Left colon (tissue), 2 donors: ENCODE data around the gene DPYD. TPM values are rescaled to one million over a fixed set of nuclear protein-coding genes. Genes with fewer than 3 reads are reported as not detected.

Source experiments
- ATAC-seq: fragments of 200-7000 bp; cut with Tn5 transposase; one replicate; pipeline ENCODE4 v1.9.1; 2020; ENCODE audit warnings: mild to moderate bottlenecking, moderate library complexity
- DNase-seq, 2 donors: peaks; one replicate each; pipeline ENCODE4 v3.0.0-alpha.2; 2020
- intact Hi-C, 2 donors: fragments of 100-400 bp; cut with DNase I in 1 of 2; cut with micrococcal nuclease in 1 of 2; formaldehyde crosslinking; loops; one replicate each; pipeline versions ENCODE4 v1.11.2 to v1.14.0; 2022; cut with DNase I, micrococcal nuclease
- total RNA-seq, 2 donors: library from RNA; stranded (reverse); fragmentation: NEBNext Ultra II Directional; extraction: Animal tissue kit (Norgen Biotek cat#: 25700); gene quantifications; one replicate each; pipeline ENCODE4 v1.2.1, GENCODE V29; 2021
- donor health status: DM: no; HTN: no; CAD: no.
- donor health status: DM: yes; HTN: yes; CAD: no.

Gene DPYD
- total RNA-seq, 2 donors from 2014 or later = 10.6 to 12.9 TPM

DNA sequence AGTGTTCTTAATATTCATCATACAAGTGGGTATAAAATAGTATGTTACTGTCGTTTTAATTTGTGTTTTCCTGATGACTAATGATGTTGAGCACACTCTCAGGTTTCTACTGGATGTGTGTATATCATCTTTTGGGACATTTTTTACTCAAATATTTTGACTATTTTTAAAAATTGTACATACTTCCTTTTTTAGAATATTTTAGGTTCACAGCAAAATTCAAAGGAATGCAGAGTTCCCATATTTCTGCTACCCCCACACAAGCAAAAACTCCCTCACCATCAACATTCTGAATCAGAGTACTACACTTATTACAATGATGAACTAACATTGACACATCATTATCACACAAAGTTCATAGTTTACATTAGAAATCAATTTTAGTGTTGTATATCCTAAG lies 114.5 kb downstream of the DPYD start:
- intact Hi-C loops = no loop called here
- no peak for ATAC-seq
- DNase-seq = no peak

- no peak for ATAC-seq
- DNase-seq = no peak
- intact Hi-C loops = no loop called here
Observed at GRCh38 chr1:97805093-97805492, 115.7 kb downstream of the DPYD start.

GRCh38 chr1:97803026-97803425 lies 117.8 kb downstream of the DPYD start:
- intact Hi-C loops = no loop called here
- ATAC-seq (no peak), DNase-seq (no peak)

DNA sequence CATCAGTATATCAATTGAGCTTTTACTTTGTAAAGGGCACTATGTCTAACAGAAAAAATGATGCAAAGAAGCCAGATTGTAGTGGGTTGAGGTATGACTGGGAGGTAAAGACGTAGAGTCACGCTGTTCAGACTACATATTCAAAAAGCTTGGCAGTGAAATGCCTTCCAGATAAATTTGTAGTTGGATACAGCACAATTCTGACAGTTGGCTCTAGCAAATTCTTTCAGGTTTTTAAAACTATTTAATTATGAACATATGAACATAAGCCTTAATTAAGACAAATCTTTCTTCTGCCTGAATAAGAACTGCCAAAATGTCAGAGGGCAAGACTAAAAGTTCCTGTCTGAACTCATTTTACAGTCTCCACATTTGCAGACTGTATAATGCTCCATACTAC lies 118.8 kb downstream of the DPYD start:
- intact Hi-C loops = no loop called here
- DNase-seq (no peak), ATAC-seq (no peak)

DNA sequence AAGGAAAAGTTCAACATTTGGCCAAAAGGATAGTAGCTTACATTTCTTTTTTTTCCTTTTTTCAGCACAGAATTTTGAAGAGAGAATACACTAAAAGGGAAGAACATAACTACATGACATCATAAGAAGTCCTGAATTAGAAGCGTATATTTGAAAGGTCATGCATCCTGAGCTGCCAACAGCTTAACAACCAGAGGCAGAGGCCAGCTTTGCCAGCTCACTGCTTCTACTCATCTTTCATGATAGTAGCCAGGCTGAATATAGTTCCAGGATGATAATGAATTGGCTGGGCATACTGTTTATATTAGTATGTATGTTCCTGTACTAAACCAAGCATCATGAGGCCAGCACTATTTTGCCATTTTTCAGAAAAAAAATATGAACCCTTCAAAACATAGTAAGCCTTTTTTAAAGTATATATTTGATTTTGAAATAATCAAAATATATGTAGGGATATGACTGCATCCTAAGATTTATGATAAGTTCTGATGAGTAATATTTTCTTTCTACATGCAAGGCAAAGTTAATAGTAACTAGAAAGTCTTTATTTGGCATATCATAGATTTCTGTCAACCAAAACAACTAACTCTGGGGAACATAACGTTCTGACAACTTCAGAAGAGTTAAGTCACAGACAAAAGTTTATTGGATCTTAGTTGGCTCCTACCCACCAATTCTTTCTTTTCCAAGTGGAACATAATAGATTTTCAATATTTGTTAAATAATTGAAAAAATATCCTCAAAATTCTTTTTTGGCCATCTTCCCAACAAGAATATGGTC lies 123.2 kb downstream of the DPYD start:
- ATAC-seq (no peak), DNase-seq (no peak)
- intact Hi-C loops = no loop called here

GRCh38 chr1:97796711-97797110 lies 124.1 kb downstream of the DPYD start:
- DNase-seq (no peak), ATAC-seq (peak; percentile 51)
- intact Hi-C loops = no loop called here

- DNase-seq = no peak
- ATAC-seq = no peak
- intact Hi-C loops = no loop called here
Observed at GRCh38 chr1:97792655-97793054, 128.2 kb downstream of the DPYD start.

- DNase-seq (no peak), ATAC-seq (no peak)
- intact Hi-C loops = no loop called here
Observed at GRCh38 chr1:97791251-97791650, 129.6 kb downstream of the DPYD start.

DNA sequence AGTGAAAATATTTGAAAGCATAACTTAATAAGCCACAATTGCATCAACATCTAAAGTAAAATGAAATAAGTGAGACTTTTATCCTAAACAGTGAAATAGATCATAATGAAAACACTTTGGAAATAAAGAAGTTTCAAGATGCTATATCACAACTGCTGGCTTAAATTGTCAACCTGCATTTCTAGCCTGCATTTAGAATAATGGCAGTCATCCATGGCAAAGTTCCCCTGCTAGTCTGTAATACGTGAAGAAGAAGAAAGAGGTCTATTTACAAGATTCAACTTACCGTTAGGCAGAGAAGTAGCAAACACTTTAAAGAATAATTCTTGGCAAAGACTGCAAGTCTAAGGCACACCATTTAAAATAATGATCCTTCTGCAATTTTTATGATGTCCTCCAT lies 133.6 kb downstream of the DPYD start:
- ATAC-seq = no peak
- intact Hi-C loops = no loop called here

GRCh38 chr1:97784661-97785060 lies 136.2 kb downstream of the DPYD start:
- no peak for DNase-seq
- ATAC-seq = no peak
- intact Hi-C loops = no loop called here

More for the DNA sequence above, 133.6 kb downstream of the DPYD start:
- no peak for DNase-seq

GRCh38 chr1:97783751-97784150 lies 137.1 kb downstream of the DPYD start:
- intact Hi-C loops = no loop called here
- no peak for DNase-seq
- no peak for ATAC-seq

DNA sequence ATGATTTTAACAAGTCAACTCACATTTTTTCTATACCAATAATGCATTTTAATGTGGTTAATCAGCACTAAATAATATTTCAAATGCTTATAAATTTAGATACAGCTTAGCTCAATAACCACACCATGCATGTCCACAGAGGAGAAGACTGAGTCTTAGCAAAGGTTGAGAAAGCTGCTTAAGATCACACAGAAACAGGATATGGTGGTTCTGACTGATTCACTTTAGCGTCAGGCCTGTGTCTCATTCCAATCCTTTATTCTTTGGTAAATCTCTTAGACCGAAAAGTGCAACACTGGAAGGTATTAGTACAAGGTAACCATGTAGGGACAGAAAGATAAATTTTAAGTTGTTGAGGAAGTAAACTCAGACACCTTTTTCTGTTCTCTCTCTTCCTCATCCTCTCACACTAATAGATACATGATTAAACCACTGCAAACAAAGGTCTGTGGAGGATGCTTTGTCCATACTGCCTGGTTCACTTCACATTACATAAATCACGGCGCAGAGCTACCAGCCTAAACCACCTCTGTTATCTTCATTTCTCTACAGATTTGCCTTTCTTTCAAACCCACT lies 139.0 kb downstream of the DPYD start:
- ATAC-seq (no peak), DNase-seq (no peak)
- intact Hi-C loops = no loop called here

DNA sequence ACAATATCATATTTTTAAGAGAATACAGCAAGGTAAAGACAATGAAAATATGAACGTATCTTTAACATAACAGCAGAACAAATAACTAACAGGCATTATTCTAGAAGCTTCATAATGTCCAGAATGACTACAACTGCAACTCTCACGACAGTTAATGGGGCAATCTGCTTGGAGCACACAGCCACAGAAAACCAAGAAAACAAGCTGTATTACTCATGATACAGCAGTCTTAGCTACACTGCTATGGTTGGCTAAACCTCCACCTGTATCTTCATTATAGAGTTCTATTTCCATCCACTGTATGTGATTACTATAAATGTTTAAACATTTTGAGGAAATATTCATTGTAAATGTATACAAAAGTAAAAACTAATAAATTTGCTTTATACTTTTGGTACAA lies 139.9 kb downstream of the DPYD start:
- no peak for ATAC-seq
- DNase-seq = no peak
- intact Hi-C loops = no loop called here

- ATAC-seq = no peak
- intact Hi-C loops = loop anchor here in 1 of 2 donors (5.0 kb wide), 1 partner anchor 99 kb away; no protein-coding TSS in a partner anchor
- DNase-seq = no peak
Observed at GRCh38 chr1:97778718-97779117, 142.1 kb downstream of the DPYD start.

DNA sequence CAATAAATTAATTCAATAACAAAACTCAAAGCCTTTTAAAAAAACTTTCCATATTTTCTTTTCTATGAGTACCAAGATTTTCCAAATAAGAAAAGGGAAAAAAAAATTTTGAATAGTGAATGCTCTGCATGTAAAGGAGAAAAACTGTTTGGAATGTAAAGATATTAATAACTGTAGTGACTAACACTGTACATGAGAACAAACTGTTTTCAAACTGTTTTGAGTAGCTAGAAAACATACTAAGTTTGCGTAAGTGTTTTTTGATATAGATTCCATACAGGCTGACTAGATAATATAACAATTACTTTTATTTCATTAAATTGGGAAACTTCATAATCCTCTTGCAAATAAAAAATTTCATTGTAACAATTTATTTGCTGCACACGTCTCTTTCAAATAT lies 150.5 kb downstream of the DPYD start:
- ATAC-seq (no peak), DNase-seq (no peak)
- intact Hi-C loops = no loop called here

- no peak for DNase-seq
- intact Hi-C loops = no loop called here
- ATAC-seq = no peak
Observed at GRCh38 chr1:97767381-97767780, 153.5 kb downstream of the DPYD start.

GRCh38 chr1:97764991-97765390 lies 155.8 kb downstream of the DPYD start:
- ATAC-seq = no peak
- no peak for DNase-seq
- intact Hi-C loops = no loop called here

DNA sequence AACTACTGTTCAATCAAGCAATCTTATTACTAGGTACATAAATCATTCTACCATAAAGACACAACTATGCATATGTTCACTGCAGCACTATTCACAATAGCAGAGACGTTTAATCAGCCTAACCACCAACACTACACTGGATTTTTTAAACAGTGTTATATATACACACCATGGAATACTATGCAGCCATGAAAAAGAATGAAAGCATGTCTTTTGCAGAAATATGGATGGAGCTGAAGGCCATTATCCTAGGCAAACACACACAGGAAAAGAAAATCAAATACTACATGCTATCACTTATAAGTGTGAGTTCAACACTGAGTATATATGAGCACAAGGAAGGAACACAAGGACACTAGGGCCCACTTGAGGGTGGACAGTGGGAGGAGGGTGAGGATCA lies 159.2 kb downstream of the DPYD start:
- intact Hi-C loops = no loop called here

DNA sequence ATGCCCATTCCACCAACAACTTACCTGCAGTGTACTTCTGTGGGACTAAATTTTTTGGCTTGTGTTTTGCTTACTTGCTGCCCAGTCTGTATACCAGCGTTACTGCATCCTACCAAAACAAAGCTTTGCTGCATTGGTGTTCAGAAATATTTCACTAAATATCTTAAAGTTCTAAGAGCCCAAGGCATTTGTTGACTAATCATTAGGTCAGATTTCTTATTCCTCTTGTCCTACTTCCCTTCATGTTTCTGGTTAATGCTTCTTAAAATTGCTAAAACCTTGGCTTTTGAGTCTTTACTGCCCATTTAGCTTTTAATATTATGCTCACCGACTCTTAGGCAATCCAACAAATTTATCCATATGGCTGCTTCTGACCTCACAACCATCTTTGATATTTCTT lies 161.8 kb downstream of the DPYD start:
- no peak for DNase-seq
- intact Hi-C loops = no loop called here
- ATAC-seq = no peak

More for the DNA sequence above, 159.2 kb downstream of the DPYD start:
- DNase-seq = no peak
- ATAC-seq = no peak

DNA sequence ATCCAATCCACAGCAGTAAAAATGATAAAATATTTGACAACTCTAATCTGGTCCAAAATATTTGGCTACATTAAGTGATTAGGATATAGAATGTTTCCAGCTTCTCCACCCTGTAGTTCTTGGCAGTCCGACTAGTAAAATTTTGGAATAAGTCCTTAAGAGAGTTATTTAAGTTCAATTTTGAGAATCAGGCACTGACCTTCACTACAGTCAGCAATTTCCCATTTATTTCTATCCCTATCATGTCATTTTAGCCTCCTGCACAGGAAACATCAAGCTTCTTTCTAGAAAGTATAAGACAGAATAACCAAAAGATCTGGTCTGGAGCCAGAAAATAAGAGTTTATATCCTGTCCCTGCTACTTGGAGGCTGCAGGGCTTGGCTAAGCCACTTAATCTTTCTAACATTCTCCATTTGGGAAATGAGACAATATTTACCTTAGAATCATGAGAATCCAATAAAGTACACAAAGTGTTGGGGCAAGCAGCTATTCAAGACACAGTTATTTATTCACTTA lies 162.2 kb downstream of the DPYD start:
- DNase-seq (no peak), ATAC-seq (no peak)
- intact Hi-C loops = no loop called here

DNA sequence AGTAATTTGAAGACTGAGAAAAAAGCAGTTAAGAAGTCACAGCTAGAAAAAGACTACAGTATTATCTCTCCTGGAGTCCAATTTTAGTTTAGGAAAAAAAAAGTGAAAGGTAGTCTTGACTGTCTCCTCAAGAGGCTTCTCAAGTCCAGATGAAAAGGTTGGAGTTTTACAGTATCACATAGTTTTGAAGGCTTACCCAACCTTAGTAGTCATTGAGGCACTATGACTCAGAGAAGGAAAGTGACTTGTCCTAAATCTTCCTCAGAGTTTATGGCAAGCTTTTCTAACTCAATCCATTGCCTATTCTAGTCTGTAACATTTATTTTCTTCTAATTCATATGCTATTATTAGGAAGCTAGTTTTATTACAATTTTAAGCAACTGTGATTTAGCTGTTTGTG lies 174.9 kb downstream of the DPYD start:
- no peak for ATAC-seq
- intact Hi-C loops = no loop called here
- no peak for DNase-seq
